ENCODE data around the gene SDR39U1.

Gene SDR39U1

GRCh38 chr14:24414077-24414476 is 28.5 kb downstream of the SDR39U1 start:
- no peak for DNase-seq (ENCODE audit: low read depth in 1 of 2, low spot score in 1 of 2)

- DNase-seq (ENCODE audit: low read depth in 1 of 2, low spot score in 1 of 2): no peak
These were observed 30.9 kb downstream of the SDR39U1 start for GRCh38 chr14:24411443-24412389.

- no peak for DNase-seq (ENCODE audit: low read depth in 1 of 2, low spot score in 1 of 2)
These were observed 32.6 kb downstream of the SDR39U1 start for GRCh38 chr14:24409956-24410355.

GRCh38 chr14:24409192-24409591 is 33.4 kb downstream of the SDR39U1 start:
- no peak for DNase-seq (ENCODE audit: low read depth in 1 of 2, low spot score in 1 of 2)

GRCh38 chr14:24408764-24409163 is 33.8 kb downstream of the SDR39U1 start:
- no peak for DNase-seq (ENCODE audit: low read depth in 1 of 2, low spot score in 1 of 2)

- no peak for DNase-seq (ENCODE audit: low read depth in 1 of 2, low spot score in 1 of 2)
These were observed 34.8 kb downstream of the SDR39U1 start for GRCh38 chr14:24407608-24408325.

GRCh38 chr14:24406416-24406815 is 36.2 kb downstream of the SDR39U1 start:
- no peak for DNase-seq (ENCODE audit: low read depth in 1 of 2, low spot score in 1 of 2)

- no peak for DNase-seq (ENCODE audit: low read depth in 1 of 2, low spot score in 1 of 2)
These were observed 37.8 kb downstream of the SDR39U1 start for GRCh38 chr14:24404814-24405213.

GRCh38 chr14:24403294-24403998 is 39.1 kb downstream of the SDR39U1 start:
- no peak for DNase-seq (ENCODE audit: low read depth in 1 of 2, low spot score in 1 of 2)

GRCh38 chr14:24401810-24402702 is 40.5 kb downstream of the SDR39U1 start:
- DNase-seq (ENCODE audit: low read depth in 1 of 2, low spot score in 1 of 2): no peak

- DNase-seq (ENCODE audit: low read depth in 1 of 2, low spot score in 1 of 2): no peak
These were observed 42.4 kb downstream of the SDR39U1 start for GRCh38 chr14:24399999-24400718.

GRCh38 chr14:24399447-24399822 is 43.1 kb downstream of the SDR39U1 start:
- no peak for DNase-seq (ENCODE audit: low read depth in 1 of 2, low spot score in 1 of 2)

- peak in 1 of 2 donors; percentile 11 for DNase-seq (ENCODE audit: low read depth in 1 of 2, low spot score in 1 of 2)
These were observed 43.7 kb downstream of the SDR39U1 start, which contains the start of gene NYNRIN for GRCh38 chr14:24398653-24399446. TSS of gene NYNRIN (plus strand) at chr14:24399003. CDS start at chr14:24399247, 244 bp downstream.

GRCh38 chr14:24398293-24398652 is 44.3 kb downstream of the SDR39U1 start:
- DNase-seq (ENCODE audit: low read depth in 1 of 2, low spot score in 1 of 2): no peak

- no peak for DNase-seq (ENCODE audit: low read depth in 1 of 2, low spot score in 1 of 2)
These were observed 44.8 kb downstream of the SDR39U1 start for GRCh38 chr14:24397639-24398292.

- no peak for DNase-seq (ENCODE audit: low read depth in 1 of 2, low spot score in 1 of 2)
These were observed 46.7 kb downstream of the SDR39U1 start for GRCh38 chr14:24395609-24396582.

GRCh38 chr14:24394275-24394674 is 48.3 kb downstream of the SDR39U1 start:
- DNase-seq (ENCODE audit: low read depth in 1 of 2, low spot score in 1 of 2): no peak
